AG04450 (cell line): ENCODE results near the gene MYO1D. TPM values are rescaled to one million over a fixed set of nuclear protein-coding genes. Genes with fewer than 3 reads are reported as not detected.

ENCODE experiments used
- CTCF ChIA-PET: fragments of 300-600, 350-600 bp; formaldehyde crosslinking; extraction: SDS; loops from one replicate; lab custom pipeline; 2022; ENCODE audit warnings: antibody characterized with exemption, inconsistent platforms; lab: Charles Lee
- POLR2A ChIA-PET: fragments of 350-600 bp; formaldehyde crosslinking; extraction: SDS; loops from one replicate; lab custom pipeline; 2021; ENCODE audit warnings: antibody characterized with exemption, inconsistent platforms; lab: Yijun Ruan, JAX
- DNase-seq: peaks from one replicate; pipeline ENCODE4 v3.0.0-alpha.2; 2011; ENCODE audit warnings: low read depth, low spot score
- H3K27ac ChIP-seq: one replicate; pipeline ENCODE4 v1.5.1; 2012; ENCODE audit warnings: low read depth, low read length, control low read depth
- H3K27me3 ChIP-seq: one replicate; pipeline ENCODE4 v1.6.0; 2012; ENCODE audit warnings: low read length; ENCODE audit not compliant: control insufficient read depth, insufficient read depth
- H3K4me3 ChIP-seq: 2 replicates; pipeline ENCODE4 v1.5.1; 2011; ENCODE audit warnings: mild to moderate bottlenecking, low read depth, low read length, control low read depth
- H3K9me3 ChIP-seq: 2 replicates; pipeline ENCODE4 v1.5.1; 2012; ENCODE audit warnings: low read length; ENCODE audit not compliant: control insufficient read depth, insufficient read depth
- polyA plus RNA-seq: library from polyadenylated mRNA; depleted of rRNA; stranded (reverse); fragments of >200 nt; gene quantifications from 2 replicates; pipeline ENCODE4 v1.2.3, GENCODE V29; 2011
- TF ChIP-seq, protein P1 (sequence below): IDR thresholded peaks from 2 replicates; pipeline ENCODE4 v1.5.1; 2011; ENCODE audit warnings: low read depth, low read length, control low read depth, inconsistent platforms

The MYO1D gene
- polyA plus RNA-seq, 1 experiment: 1.1 TPM

GRCh38 chr17:32795339-32795979 is 81.5 kb downstream of the MYO1D start:
- ChIA-PET CTCF (interaction anchor here (0.7 to 1.6 kb wide), 3 partner anchors 12 to 114 kb away, joined by 4 to 5 read pairs (median 4); no protein-coding TSS in a partner anchor), POLR2A (no interaction called here)
- Histone ChIP-seq H3K27me3 (peaks cover 2% of the 10 kb centered on the region), H3K27ac (no peak overlapping the region), H3K4me3 (no peak overlapping the region), H3K9me3 (no peaks in the 10 kb centered on the region)
- TF ChIP-seq, protein P1, sequence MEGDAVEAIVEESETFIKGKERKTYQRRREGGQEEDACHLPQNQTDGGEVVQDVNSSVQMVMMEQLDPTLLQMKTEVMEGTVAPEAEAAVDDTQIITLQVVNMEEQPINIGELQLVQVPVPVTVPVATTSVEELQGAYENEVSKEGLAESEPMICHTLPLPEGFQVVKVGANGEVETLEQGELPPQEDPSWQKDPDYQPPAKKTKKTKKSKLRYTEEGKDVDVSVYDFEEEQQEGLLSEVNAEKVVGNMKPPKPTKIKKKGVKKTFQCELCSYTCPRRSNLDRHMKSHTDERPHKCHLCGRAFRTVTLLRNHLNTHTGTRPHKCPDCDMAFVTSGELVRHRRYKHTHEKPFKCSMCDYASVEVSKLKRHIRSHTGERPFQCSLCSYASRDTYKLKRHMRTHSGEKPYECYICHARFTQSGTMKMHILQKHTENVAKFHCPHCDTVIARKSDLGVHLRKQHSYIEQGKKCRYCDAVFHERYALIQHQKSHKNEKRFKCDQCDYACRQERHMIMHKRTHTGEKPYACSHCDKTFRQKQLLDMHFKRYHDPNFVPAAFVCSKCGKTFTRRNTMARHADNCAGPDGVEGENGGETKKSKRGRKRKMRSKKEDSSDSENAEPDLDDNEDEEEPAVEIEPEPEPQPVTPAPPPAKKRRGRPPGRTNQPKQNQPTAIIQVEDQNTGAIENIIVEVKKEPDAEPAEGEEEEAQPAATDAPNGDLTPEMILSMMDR: no peak
- no peak for DNase-seq

GRCh38 chr17:32794533-32795246 is 82.2 kb downstream of the MYO1D start:
- POLR2A ChIA-PET: no interaction called here
- H3K27me3 ChIP-seq: peaks cover 2% of the 10 kb centered on the region
- no peak for DNase-seq
- H3K4me3 ChIP-seq: no peak overlapping the region
- H3K9me3 ChIP-seq: no peaks in the 10 kb centered on the region
- H3K27ac ChIP-seq: no peak overlapping the region
- TF ChIP-seq, protein P1: no peak
- CTCF ChIA-PET: interaction anchor here (1.2 to 3.4 kb wide), 2 partner anchors 11 to 12 kb away, joined by 5 to 19 read pairs; no protein-coding TSS in a partner anchor

DNA sequence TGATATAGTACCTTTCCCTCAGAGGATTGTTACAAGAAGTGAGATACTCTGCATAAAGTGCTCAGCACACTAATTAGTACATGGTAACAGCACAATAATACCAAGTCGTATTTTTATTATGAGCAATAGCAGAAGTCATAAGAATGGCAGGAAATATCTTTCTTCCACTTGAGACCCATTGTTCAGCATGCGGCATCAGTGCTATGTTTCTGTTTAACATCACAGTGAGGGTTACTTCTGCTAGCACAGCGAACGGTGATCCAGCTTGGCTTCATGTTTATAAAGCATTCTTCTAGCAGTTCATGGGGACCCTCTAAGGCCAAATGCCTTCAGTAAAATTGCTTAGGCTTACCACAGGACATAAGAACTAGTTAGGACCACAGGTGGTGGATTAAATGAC is 83.1 kb downstream of the MYO1D start:
- POLR2A ChIA-PET: interaction anchor here (0.7 kb wide), 1 partner anchor 234 kb away, joined by 3 read pairs; no protein-coding TSS in a partner anchor
- no peak overlapping the region for H3K4me3 ChIP-seq

DNA sequence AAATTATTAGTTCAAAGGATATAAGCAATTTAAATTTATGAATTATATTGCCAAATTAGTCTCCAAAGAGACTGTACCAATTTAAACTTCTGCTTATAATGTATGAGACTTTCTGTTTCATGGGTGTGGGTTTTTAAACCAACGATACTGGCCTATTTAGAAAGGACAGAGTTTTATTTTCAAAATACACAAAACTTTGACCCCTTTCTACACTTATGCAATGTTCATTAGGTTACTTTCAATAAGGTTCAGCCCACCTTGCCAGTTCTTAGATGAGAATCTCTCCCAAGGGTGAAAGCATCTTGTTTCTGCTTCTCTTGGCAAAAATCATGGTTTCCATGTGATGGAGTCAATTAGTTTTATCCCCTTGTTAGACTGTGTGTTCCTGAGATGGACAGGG is 84.7 kb downstream of the MYO1D start:
- TF ChIP-seq, protein P1: no peak
- no peak for DNase-seq
- CTCF ChIA-PET: interaction anchor here (0.9 to 3.4 kb wide), 2 partner anchors 10 to 85 kb away, joined by 6 to 19 read pairs; partner anchors contain the start of gene MYO1D
- Histone ChIP-seq H3K27me3 (no peaks in the 10 kb centered on the region), H3K27ac (no peak overlapping the region), H3K4me3 (no peak overlapping the region), H3K9me3 (no peaks in the 10 kb centered on the region)
- POLR2A ChIA-PET: no interaction called here

More for the DNA sequence above, 83.1 kb downstream of the MYO1D start:
- TF ChIP-seq, protein P1: no peak
- CTCF ChIA-PET: interaction anchor here (3.4 kb wide), 1 partner anchor 11 kb away, joined by 19 read pairs; no protein-coding TSS in a partner anchor
- Histone ChIP-seq H3K9me3 (no peaks in the 10 kb centered on the region), H3K27ac (no peak overlapping the region), H3K27me3 (peaks cover 2% of the 10 kb centered on the region)
- DNase-seq: no peak
